ENCODE results near the gene PARM1.

The PARM1 gene

DNA sequence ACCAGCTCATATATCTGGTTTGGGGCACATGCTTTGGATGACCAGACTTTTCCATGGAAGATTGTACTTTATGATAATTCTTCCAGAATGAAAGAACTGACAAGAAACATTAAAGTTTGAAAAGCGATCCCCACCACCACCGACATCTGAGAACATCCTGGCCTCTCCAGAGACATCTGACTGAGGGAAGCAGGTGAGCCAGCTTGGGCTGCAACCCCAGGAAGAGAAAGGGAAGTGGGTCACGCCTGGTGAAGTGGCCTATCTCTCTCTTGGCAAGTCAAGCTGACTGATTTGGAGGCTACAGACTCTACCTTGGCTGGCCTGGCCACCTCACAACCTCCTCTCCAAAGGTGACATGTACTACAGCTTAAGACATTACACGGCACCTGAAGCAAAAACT lies 20.7 kb downstream of the PARM1 start:
- Histone ChIP-seq H3K36me3 (ENCODE audit: low read length) (no peaks in the 10 kb centered on the region), H3K4me2 (ENCODE audit: low read depth, low read length, poor library complexity, severe bottlenecking) (no peak overlapping the region), H4K20me1 (ENCODE audit: low read depth, low read length) (no peaks in the 10 kb centered on the region), H3K4me3 (ENCODE audit: insufficient read depth, low read length, poor library complexity, severe bottlenecking) (no peak overlapping the region), H3F3A (ENCODE audit: insufficient read depth) (no peaks in the 10 kb centered on the region), H2AFZ (ENCODE audit: low read depth, low read length, severe bottlenecking) (no peak overlapping the region), H3K9ac (ENCODE audit: low read length) (no peak overlapping the region), H3K9me3 (ENCODE audit: insufficient read depth, low read length) (no peaks in the 10 kb centered on the region), H3K27me3 (ENCODE audit: low read length) (no peaks in the 10 kb centered on the region), H3K9me2 (replicated peaks; ENCODE audit: insufficient read depth, low read length) (no peaks in the 10 kb centered on the region), H3K27ac (ENCODE audit: low read depth, low read length) (no peak overlapping the region), H3K79me2 (ENCODE audit: insufficient read depth, low read length) (peaks cover 45% of the 10 kb centered on the region; the same call in 1 of the 2 replicates)
- no peak for TF ChIP-seq EZH2phosphoT487 (conservative IDR thresholded peaks at IDR 0.05; ENCODE audit: low read length)
- TF ChIP-seq, protein P1, sequence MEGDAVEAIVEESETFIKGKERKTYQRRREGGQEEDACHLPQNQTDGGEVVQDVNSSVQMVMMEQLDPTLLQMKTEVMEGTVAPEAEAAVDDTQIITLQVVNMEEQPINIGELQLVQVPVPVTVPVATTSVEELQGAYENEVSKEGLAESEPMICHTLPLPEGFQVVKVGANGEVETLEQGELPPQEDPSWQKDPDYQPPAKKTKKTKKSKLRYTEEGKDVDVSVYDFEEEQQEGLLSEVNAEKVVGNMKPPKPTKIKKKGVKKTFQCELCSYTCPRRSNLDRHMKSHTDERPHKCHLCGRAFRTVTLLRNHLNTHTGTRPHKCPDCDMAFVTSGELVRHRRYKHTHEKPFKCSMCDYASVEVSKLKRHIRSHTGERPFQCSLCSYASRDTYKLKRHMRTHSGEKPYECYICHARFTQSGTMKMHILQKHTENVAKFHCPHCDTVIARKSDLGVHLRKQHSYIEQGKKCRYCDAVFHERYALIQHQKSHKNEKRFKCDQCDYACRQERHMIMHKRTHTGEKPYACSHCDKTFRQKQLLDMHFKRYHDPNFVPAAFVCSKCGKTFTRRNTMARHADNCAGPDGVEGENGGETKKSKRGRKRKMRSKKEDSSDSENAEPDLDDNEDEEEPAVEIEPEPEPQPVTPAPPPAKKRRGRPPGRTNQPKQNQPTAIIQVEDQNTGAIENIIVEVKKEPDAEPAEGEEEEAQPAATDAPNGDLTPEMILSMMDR (IDR thresholded peaks at IDR 0.05; ENCODE audit: insufficient read depth, low read length, poor library complexity, severe bottlenecking), result no peak

DNA sequence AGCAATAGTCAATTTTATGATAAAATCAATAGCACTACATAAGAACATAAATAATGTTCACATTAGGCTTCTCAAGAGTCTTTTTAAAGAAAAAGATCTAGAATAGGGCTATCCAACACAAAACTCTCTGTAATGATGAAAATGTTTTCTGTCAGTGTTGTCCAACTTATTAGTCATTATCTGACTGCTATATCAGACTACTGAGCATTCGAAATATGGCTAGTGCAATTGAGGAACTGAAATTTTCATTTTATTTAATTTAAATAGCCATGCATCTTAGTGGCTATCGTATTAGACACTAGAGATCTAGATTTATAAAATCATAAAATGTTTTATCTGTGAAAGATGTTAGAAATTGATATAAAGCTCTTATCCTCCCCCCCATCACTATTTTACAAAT lies 26.0 kb downstream of the PARM1 start:
- H2AFZ ChIP-seq (ENCODE audit: low read depth, low read length, severe bottlenecking), result no peak overlapping the region
- no peaks in the 10 kb centered on the region for H3K9me2 ChIP-seq (replicated peaks; ENCODE audit: insufficient read depth, low read length)
- no peak overlapping the region for H3K4me2 ChIP-seq (ENCODE audit: low read depth, low read length, poor library complexity, severe bottlenecking)
- TF ChIP-seq, protein P1 (IDR thresholded peaks at IDR 0.05; ENCODE audit: insufficient read depth, low read length, poor library complexity, severe bottlenecking), result no peak
- no peak for TF ChIP-seq EZH2phosphoT487 (conservative IDR thresholded peaks at IDR 0.05; ENCODE audit: low read length)
- H3K9ac ChIP-seq (ENCODE audit: low read length), result no peak overlapping the region
- no peak overlapping the region for H3K27ac ChIP-seq (ENCODE audit: low read depth, low read length)
- no peaks in the 10 kb centered on the region for H3K27me3 ChIP-seq (ENCODE audit: low read length)
- no peak overlapping the region for H3K4me3 ChIP-seq (ENCODE audit: insufficient read depth, low read length, poor library complexity, severe bottlenecking)
- H3K9me3 ChIP-seq (ENCODE audit: insufficient read depth, low read length), result no peaks in the 10 kb centered on the region
- H3K79me2 ChIP-seq (ENCODE audit: insufficient read depth, low read length), result peaks cover 22% of the 10 kb centered on the region; the same call in 1 of the 2 replicates
- no peaks in the 10 kb centered on the region for H3F3A ChIP-seq (ENCODE audit: insufficient read depth)
- H3K36me3 ChIP-seq (ENCODE audit: low read length), result no peaks in the 10 kb centered on the region
- no peaks in the 10 kb centered on the region for H4K20me1 ChIP-seq (ENCODE audit: low read depth, low read length)

DNA sequence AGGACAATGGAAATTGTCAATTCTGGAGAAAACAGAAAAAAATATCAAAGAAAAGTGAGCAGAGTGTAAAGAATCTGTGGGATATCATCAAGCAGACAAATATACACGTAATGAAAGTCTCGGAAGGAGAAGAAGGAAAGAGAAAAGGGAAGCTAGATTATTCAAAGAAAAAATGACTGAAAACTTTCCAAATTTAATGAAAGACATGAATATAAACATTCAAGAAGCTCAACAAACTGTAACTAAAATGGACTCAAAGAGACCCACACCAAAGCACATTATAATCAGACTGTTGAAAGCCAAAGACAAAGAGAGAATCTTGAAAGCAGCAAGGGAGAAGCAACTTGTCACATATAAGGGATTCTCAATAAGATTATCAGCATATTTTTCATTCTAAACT lies 28.3 kb downstream of the PARM1 start:
- TF ChIP-seq, protein P1 (IDR thresholded peaks at IDR 0.05; ENCODE audit: insufficient read depth, low read length, poor library complexity, severe bottlenecking), result no peak
- TF ChIP-seq EZH2phosphoT487 (conservative IDR thresholded peaks at IDR 0.05; ENCODE audit: low read length), result no peak
- Histone ChIP-seq H3F3A (ENCODE audit: insufficient read depth) (no peaks in the 10 kb centered on the region), H3K27me3 (ENCODE audit: low read length) (no peaks in the 10 kb centered on the region), H4K20me1 (ENCODE audit: low read depth, low read length) (no peaks in the 10 kb centered on the region), H2AFZ (ENCODE audit: low read depth, low read length, severe bottlenecking) (no peak overlapping the region), H3K9me2 (replicated peaks; ENCODE audit: insufficient read depth, low read length) (no peaks in the 10 kb centered on the region), H3K9ac (ENCODE audit: low read length) (no peak overlapping the region), H3K9me3 (ENCODE audit: insufficient read depth, low read length) (no peaks in the 10 kb centered on the region), H3K4me2 (ENCODE audit: low read depth, low read length, poor library complexity, severe bottlenecking) (no peak overlapping the region), H3K27ac (ENCODE audit: low read depth, low read length) (no peak overlapping the region), H3K36me3 (ENCODE audit: low read length) (no peaks in the 10 kb centered on the region), H3K79me2 (ENCODE audit: insufficient read depth, low read length) (peaks cover 18% of the 10 kb centered on the region; the same call in 1 of the 2 replicates), H3K4me3 (ENCODE audit: insufficient read depth, low read length, poor library complexity, severe bottlenecking) (no peak overlapping the region)

All from SU-DHL-6 (cell line).